OCI-LY3 (cell line): ENCODE results near the gene TMEM120A.
A peak's percentile ranks its signal among the peaks of the same experiment; 100 is the strongest.
"Not testable (repeated sequence)": the region's sequence is repeated elsewhere in the genome, so short reads cannot be mapped to it uniquely, and the experiment has no call there.

Experiments
- H2AFZ ChIP-seq: fragments of 200-600, 300-600 bp; shearing (Covaris generic); 2 replicates; pipeline ENCODE4 v1.6.0; 2014; ENCODE audit warnings: antibody characterized with exemption, low read depth, low read length
- H3K27ac ChIP-seq: fragments of 200-600, 300-600 bp; sonication (generic); 2 replicates; pipeline ENCODE4 v1.5.1; 2014; ENCODE audit warnings: mild to moderate bottlenecking, low read length, moderate library complexity, mixed read lengths
- H3K27me3 ChIP-seq: fragments of 200-600, 300-600 bp; sonication (generic); 2 replicates; pipeline ENCODE4 v1.6.1; 2014; ENCODE audit warnings: low read depth, low read length, mixed read lengths
- H3K36me3 ChIP-seq: fragments of 200-600, 300-600 bp; sonication (generic); replicated peaks from 2 replicates; pipeline ENCODE3; 2014; ENCODE audit warnings: low read depth, low read length, mixed read lengths
- H3K4me1 ChIP-seq: fragments of 300-600, 200-600 bp; sonication (generic); 2 replicates; pipeline ENCODE4 v1.6.1; 2014; ENCODE audit warnings: low read length, mixed read lengths
- H3K4me2 ChIP-seq: fragments of 200-600, 300-600 bp; sonication (generic); 2 replicates; pipeline ENCODE4 v1.6.1; 2014; ENCODE audit warnings: low read length, mixed read lengths
- H3K4me3 ChIP-seq: fragments of 300-600, 200-600 bp; sonication (generic); 2 replicates; pipeline ENCODE4 v1.5.1; 2014; ENCODE audit warnings: antibody characterized with exemption, mild to moderate bottlenecking, low read length, moderate library complexity
- H3K79me2 ChIP-seq: fragments of 300-600, 200-600 bp; shearing (Covaris generic); 2 replicates; pipeline ENCODE4 v1.6.1; 2014; ENCODE audit warnings: mild to moderate bottlenecking, low read length, mixed read lengths
- H3K9ac ChIP-seq: fragments of 300-600, 200-600 bp; shearing (Covaris generic); 2 replicates; pipeline ENCODE4 v1.6.0; 2014; ENCODE audit warnings: mild to moderate bottlenecking, low read length, moderate library complexity
- H3K9me3 ChIP-seq: fragments of 200-600, 300-600 bp; shearing (Covaris generic); 2 replicates; pipeline ENCODE4 v1.6.1; 2014; ENCODE audit warnings: low read length, mixed read lengths; ENCODE audit not compliant: insufficient read depth
- H4K20me1 ChIP-seq: fragments of 200-600, 300-600 bp; sonication (generic); 2 replicates; pipeline ENCODE4 v1.6.1; 2016; ENCODE audit warnings: low read length, mixed read lengths; ENCODE audit not compliant: insufficient read depth
- CTCF ChIP-seq: fragments of 200-600, 300-600 bp; sonication (generic); IDR thresholded peaks from 2 replicates; pipeline ENCODE4 v1.5.1; 2014; ENCODE audit warnings: antibody characterized with exemption, low read length, low read depth
- EZH2phosphoT487 ChIP-seq: fragments of 200-600 bp; shearing (Covaris generic); IDR thresholded peaks from 2 replicates; pipeline ENCODE4 v1.6.1; 2018; ENCODE audit warnings: antibody characterized with exemption, mixed run types, low read depth

Gene TMEM120A

GRCh38 chr7:75994388-75995051, at the start of gene TMEM120A:
TMEM120A (minus strand) TSS chr7:75994595; CDS start chr7:75994570, 25 bp downstream.
- no peaks in the 10 kb centered on the region for H4K20me1 ChIP-seq
- H3K4me1 ChIP-seq: peaks cover 12% of the 10 kb centered on the region
- no peaks in the 10 kb centered on the region for H3K79me2 ChIP-seq
- TF ChIP-seq EZH2phosphoT487 (no peak), CTCF (no peak)
- no peaks in the 10 kb centered on the region for H3K9me3 ChIP-seq
- H3K27ac ChIP-seq: no peak within 1 kb of the TSS
- peak within 1 kb of the TSS; percentile 74 for H3K4me2 ChIP-seq
- peak within 1 kb of the TSS; percentile 64 for H3K9ac ChIP-seq
- peak within 1 kb of the TSS; percentile 55; the same call in 1 of the 2 replicates for H2AFZ ChIP-seq
- H3K4me3 ChIP-seq: peak within 1 kb of the TSS; percentile 96
- no peaks in the 10 kb centered on the region for H3K36me3 ChIP-seq
- no peaks in the 10 kb centered on the region for H3K27me3 ChIP-seq

- Histone ChIP-seq H3K27me3 (no peaks in the 10 kb centered on the region), H3K4me2 (no peak overlapping the region), H3K9me3 (no peaks in the 10 kb centered on the region), H3K4me1 (peaks cover 6% of the 10 kb centered on the region; the same call in 1 of the 2 replicates), H3K9ac (no peak overlapping the region), H4K20me1 (no peaks in the 10 kb centered on the region; the same call in 1 of the 2 replicates), H3K27ac (no peak overlapping the region), H3K36me3 (no peaks in the 10 kb centered on the region), H3K4me3 (no peak overlapping the region), H3K79me2 (peaks cover 21% of the 10 kb centered on the region), H2AFZ (no peak overlapping the region)
- TF ChIP-seq EZH2phosphoT487 (no peak), CTCF (no peak)
Measured at GRCh38 chr7:76040126-76040525, 45.7 kb upstream of the TMEM120A start.

- Histone ChIP-seq H3K4me1 (no peaks in the 10 kb centered on the region), H2AFZ (no peak overlapping the region), H4K20me1 (no peaks in the 10 kb centered on the region; the same call in 1 of the 2 replicates), H3K79me2 (no peaks in the 10 kb centered on the region), H3K9me3 (no peaks in the 10 kb centered on the region), H3K36me3 (no peaks in the 10 kb centered on the region), H3K27me3 (no peaks in the 10 kb centered on the region), H3K4me2 (no peak overlapping the region), H3K27ac (no peak overlapping the region), H3K4me3 (no peak overlapping the region), H3K9ac (no peak overlapping the region)
- TF ChIP-seq EZH2phosphoT487 (no peak), CTCF (no peak)
Measured at GRCh38 chr7:76037310-76037709, 42.9 kb upstream of the TMEM120A start.

- H4K20me1 ChIP-seq: no peaks in the 10 kb centered on the region
- no peak overlapping the region for H3K4me2 ChIP-seq
- no peak overlapping the region for H3K27ac ChIP-seq
- no peaks in the 10 kb centered on the region for H3K9me3 ChIP-seq
- no peak overlapping the region for H2AFZ ChIP-seq
- no peaks in the 10 kb centered on the region for H3K36me3 ChIP-seq
- no peaks in the 10 kb centered on the region for H3K79me2 ChIP-seq
- no peak overlapping the region for H3K9ac ChIP-seq
- H3K4me1 ChIP-seq: no peaks in the 10 kb centered on the region
- H3K4me3 ChIP-seq: no peak overlapping the region
- no peaks in the 10 kb centered on the region for H3K27me3 ChIP-seq
- TF ChIP-seq EZH2phosphoT487 (no peak), CTCF (no peak)
Measured at GRCh38 chr7:76031964-76032363, 37.6 kb upstream of the TMEM120A start.

- not testable (repeated sequence) for H4K20me1 ChIP-seq, H3K9ac ChIP-seq, H3K27ac ChIP-seq, H3K36me3 ChIP-seq, H3K4me2 ChIP-seq, H3K9me3 ChIP-seq, H3K4me1 ChIP-seq, H2AFZ ChIP-seq, H3K4me3 ChIP-seq, H3K79me2 ChIP-seq, H3K27me3 ChIP-seq
Measured at GRCh38 chr7:76029682-76030081, 35.3 kb upstream of the TMEM120A start.
